UCSD-AML1 (cell line): ENCODE results near the gene STAC3.
"Not testable (repeated sequence)": the region's sequence is repeated elsewhere in the genome, so short reads cannot be mapped to it uniquely, and the experiment has no call there.

Experiments used
- DNase-seq: peaks from one replicate; lab custom pipeline; 2025; ENCODE audit not compliant: unreplicated experiment; lab: John Stamatoyannopoulos, UW

The STAC3 gene

DNA sequence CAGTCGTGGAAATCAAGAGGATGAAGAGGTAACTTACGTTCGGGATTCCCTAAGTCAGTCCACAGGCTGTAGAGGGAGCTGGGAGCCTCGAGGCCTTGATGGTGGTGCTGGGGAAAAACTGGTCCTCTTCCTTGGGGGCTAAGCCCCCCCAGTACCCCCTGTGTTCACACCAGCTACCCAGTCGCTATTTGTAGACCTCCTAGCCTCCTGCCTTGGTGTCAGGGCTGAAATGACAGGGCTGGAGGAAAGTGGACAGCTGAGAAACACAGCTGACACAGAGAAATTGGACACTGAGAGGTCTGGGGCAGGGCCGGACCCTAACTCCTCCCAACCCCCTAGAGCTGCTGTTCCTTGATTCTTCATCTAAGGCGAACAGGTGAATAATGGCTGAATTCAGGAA, at the start of gene STAC3:
TSS of gene STAC3 (minus strand) at position 232 of the 400 bp plus-strand sequence. CDS start 1,551 bp downstream, outside the sequence.
- DNase-seq: no peak

DNA sequence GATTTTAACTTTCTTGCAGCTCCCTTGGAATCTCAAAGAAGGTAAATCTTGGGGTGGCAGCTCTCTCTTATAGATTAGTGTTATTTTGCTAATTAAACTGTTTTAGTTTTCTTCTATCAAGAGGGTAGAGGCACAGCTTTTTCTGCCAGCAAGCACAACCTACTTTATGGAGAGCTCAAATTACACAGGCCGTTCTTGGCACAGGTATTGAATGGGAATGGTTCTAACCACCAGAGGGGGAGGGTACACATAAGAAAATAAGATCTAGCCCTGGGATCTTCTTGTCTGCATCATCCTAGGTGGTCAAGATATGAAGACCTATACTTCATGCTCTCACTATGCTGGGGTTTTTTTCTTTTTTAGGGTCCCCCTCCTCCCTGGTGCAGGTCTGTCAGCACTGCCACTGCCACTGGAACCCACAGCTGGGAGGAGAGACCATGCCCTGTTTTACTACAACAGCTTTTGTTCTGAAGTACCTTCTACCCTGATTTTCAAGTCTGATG, 48.6 kb upstream of the STAC3 start:
- DNase-seq: no peak

GRCh38 chr12:57296291-57296690, 45.3 kb upstream of the STAC3 start:
- no peak for DNase-seq

DNA sequence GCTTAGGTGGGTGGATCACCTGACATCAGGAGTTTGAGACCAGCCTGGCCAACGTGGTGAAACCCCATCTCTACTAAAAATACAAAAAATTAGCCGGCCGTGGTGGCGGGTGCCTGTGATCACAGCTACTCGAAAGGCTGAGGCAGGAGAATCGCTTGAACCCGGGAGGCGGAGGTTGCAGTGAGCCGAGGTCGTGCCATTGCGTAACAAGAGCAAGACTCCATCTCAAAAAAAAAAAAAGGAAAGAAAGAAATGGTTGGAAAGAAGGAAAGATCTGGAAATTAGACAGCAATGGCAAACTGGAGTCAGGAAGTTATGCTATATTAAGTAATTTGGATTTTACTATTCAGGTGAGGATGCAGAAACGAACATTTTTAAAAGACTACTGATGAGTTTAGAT, 31.1 kb upstream of the STAC3 start:
- DNase-seq: not testable (repeated sequence)

GRCh38 chr12:57280211-57281062, 29.4 kb upstream of the STAC3 start:
- DNase-seq: peak; percentile 21

GRCh38 chr12:57278465-57279381, 27.7 kb upstream of the STAC3 start:
- no peak for DNase-seq

DNA sequence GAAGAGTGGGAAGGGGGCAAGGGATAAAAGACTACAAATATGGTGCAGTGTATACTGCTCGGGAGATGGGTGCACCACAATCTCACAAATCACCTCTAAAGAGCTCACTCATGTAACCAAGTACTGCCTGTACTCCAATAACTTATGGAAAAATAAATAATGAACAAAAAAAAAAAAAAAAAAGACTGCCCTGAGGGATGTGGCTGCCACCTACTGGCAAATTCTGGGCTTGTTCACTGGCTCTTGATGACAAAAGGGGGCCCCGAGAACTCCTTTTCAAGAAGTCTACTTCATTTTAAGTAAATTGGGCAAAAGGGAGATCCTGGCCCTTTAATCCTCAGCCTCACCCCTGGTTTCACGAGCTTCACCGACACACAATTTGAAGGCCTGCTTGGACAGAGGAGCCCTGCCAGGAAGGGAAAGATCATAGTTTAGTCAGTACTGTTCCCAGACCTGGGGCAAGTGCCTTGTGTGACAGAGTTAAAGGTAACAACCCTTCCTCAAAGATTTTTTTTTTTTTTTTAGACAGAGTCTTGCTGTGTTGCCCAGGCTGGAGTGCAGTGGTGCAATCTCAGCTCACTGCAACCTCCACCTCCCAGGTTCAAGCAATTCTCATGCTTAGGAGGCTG, 26.1 kb upstream of the STAC3 start:
- DNase-seq: peak; percentile 21

DNA sequence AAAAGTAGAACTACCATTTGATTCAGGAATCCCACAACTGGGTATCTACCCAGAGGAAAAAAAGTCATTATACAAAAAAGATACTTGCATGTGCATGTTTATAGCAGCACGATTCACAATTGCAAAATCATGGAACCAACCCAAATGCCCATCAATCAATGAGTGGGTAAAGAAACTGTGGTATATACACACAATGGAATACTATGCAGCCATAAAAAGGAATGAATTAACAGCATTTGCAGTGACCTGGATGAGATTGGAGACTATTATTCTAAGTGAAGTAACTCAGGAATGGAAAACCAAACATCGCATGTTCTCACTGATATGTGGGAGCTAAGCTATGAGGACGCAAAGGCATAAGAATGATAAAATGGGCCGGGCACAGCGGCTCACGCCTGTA, 25.2 kb upstream of the STAC3 start:
- not testable (repeated sequence) for DNase-seq

- DNase-seq: no peak
Measured at GRCh38 chr12:57273516-57273915, 22.5 kb upstream of the STAC3 start.

DNA sequence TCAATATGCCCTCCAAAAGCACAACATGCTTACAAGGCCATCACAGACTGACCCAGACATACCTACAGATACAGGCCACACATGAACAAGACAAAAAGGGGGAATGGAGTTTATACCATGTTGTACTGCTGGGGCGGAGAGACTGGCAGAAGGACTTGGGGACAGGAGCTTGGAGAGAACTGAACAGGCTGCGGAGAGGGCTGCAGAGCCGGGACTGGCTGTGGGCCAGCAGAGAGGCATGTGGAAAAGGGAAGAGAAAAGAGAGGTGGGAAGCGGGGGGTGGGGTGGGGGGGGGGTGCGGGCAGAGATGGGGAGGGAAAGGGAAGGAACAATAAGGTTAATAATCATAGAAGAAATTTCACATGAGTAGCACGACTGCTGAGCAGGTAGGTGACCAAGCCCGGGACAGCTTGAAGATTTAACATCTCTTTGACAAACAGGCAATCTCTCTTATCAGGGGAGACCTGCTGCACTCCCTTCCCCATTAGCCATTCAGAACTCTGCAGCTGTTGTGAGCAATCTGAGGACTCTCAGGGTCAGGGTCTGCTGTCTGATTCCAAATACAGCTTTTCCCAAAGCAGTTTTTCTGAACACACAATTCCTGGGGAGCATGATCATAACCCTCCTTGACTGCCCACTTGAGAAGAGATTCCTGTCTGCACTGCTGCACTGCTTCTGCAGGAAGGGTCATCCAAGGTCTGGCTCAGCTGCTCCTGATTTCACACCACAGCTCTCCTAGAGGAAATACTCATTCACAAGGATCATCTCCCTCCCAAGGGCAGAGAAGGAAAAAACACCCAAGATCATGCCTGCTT, 21.6 kb upstream of the STAC3 start:
- no peak for DNase-seq

DNA sequence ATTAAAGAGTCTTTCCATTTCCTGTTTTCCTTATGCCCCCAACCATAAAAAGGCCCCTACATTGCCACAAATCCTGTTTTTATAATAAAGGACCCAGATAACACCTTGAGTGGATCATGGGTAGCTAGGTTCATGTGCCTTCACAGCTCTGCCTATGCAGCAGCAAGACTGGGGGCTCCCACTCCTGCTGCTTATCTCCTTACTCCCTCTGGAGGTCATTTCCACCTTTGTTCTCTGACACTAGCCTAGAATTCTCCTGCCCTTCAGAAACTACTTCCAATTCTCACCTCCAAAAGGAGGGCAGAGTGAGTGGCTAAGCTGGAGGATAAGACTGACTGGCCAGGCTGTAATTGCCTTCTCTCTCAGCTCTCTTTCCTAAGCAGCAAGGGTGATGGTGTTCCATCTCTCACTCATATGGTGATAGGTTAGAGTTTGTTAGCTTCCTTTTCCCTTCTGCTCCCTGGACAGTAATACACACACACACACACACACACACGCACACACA, 20.0 kb upstream of the STAC3 start:
- DNase-seq: no peak

- peak; percentile 21 for DNase-seq
Measured at GRCh38 chr12:57268264-57268663, 17.3 kb upstream of the STAC3 start.

DNA sequence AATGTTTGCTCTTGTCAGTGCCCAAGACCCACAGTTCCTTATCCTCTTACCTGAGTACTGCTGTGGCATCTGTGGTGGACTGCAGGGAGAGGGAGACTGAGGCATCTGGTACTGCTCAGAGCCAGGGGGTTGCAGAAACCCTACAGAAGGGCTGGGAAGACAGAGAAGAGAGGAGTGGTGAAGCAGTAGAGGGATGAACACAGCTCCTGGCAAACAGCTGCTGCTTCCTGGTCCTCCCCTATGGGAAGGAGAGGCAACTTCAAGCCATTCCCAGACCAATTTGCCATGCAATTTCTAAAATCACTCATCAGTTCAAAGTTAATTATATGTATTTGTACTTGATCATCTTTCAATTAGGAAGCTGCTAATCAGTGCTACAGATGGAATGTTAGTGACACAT, 15.7 kb upstream of the STAC3 start:
- DNase-seq: no peak

DNA sequence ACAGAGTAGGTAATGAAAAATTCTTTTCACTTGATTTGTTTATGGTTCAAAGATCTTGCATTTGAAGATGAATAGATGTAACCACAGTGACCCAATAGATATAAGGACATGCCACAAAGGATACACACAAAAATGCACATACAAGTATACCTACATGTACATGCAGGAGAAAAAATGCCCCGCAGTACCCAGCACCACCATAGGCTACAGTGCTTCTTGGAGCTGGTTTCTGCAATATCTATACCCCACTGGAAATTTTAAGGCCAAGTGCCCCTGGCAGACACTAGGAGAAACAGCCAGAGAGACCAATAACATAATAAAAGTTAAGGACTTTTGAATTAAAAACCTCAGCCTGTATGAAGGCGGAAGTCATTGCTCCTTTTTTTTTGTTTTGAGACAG, 12.1 kb upstream of the STAC3 start:
- DNase-seq: no peak

DNA sequence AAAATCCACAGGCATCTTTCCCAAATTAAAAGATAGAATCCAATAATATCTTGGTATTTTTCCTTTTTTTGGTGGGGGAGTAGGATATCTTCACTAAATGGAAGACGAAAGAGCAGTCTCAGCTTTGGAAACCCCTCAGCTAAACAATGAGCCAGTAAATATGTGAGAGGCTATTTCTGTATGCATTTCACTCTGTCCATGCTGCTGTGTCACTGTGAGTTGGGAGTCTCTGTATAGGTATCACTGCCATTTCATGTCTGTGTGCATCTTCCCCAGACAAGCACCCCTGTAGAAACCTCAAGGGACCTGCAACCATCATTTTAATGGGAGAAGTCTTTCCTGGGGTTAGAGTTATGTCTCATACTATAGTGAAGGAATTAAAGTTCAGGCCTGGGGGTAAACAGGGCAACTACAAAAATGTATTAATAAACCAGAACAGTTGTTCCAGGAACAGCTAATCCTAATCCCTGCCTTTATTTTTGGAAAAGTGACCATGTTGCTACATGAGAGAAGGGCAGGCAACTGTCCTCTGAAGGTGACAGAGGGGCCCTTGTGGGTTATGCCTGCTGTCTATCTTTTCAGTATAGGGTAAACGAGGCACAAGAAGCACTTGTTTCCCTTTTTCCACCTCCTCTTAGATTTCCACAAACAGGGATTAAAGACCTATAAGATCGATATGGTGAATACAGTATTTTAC, 11.3 kb upstream of the STAC3 start:
- no peak for DNase-seq

DNA sequence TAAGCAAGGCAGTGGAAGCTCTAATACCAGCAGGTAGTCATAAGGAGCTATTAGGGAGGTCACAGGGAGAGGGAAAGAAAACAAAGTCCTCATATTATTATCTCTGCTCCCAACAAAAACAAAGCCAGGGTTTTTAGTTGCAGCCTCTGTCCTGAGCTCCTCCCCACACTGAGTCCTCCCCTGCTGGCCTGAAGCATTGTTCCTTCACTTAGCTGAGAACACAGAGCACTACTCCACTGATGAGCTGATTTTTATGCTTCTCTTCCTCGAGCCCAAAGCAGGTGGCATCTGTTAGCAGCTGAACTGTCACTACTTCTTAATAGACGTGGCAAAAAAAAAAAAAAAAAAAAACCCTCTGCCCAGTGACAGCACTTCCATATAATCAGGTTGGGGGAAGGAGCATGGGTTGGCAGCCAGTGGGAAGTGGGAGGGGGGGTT, 10.5 kb upstream of the STAC3 start:
- DNase-seq: no peak

GRCh38 chr12:57260366-57260765, 9.4 kb upstream of the STAC3 start:
- no peak for DNase-seq

- DNase-seq: no peak
Measured at GRCh38 chr12:57258977-57259970, 8.3 kb upstream of the STAC3 start.
